ENCODE data around the gene ANGPTL4. TPM values are rescaled to one million over a fixed set of nuclear protein-coding genes. Genes with fewer than 3 reads are reported as not detected.

ANGPTL4 gene
- total and polyA plus RNA-seq, 2 of the 13 experiments (the other 11 are each of a cell fraction or from before 2014, with no cell fraction given): 0.80 to 21.7 TPM

DNA sequence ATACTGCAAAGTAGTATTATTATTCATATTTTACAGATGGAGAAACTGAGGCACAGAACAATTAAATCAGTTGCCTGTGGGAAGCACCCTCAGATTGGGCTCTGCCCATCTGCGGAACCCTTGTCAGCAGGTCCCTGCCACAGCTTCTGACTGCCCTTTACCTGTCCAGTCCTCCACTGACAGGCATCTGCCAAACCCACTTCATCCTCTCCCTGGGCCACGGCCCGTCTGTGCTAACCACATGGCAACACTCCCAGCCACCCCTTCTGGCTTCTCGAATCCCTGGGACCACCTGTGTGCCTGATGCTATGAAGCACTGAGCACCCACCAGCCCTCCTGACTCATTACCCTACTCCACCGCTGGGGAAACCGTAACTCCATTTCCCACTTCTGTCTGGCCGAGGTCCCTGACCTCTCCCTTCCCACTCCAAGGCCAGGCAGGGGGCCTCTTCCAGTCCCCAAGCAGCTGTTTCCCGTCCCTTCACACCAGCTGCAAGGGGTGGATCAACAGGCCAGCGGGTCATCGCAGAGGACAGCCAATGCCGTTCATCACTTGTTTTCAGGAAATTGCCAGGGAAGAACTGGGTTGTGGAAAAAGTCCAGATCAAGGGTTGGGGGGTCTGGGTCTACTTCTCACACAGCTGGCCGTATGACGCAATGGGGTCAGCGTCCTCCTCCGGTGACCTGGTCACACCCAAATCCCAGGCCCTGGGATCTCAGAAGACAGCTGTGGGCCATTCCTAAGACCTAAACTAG, 23.4 kb upstream of the ANGPTL4 start (continued):
- no peak for TF ChIP-seq ZNF326 (CRISPR knock-in tag; IDR thresholded peaks at IDR 0.05; ENCODE audit: borderline replicate concordance)
- TF ChIP-seq, protein P1, sequence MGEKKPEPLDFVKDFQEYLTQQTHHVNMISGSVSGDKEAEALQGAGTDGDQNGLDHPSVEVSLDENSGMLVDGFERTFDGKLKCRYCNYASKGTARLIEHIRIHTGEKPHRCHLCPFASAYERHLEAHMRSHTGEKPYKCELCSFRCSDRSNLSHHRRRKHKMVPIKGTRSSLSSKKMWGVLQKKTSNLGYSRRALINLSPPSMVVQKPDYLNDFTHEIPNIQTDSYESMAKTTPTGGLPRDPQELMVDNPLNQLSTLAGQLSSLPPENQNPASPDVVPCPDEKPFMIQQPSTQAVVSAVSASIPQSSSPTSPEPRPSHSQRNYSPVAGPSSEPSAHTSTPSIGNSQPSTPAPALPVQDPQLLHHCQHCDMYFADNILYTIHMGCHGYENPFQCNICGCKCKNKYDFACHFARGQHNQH (CRISPR knock-in tag; IDR thresholded peaks at IDR 0.05): no peak; the same call in 1 of the 2 replicates
- TF ChIP-seq ZFAT (CRISPR knock-in tag; conservative IDR thresholded peaks at IDR 0.05): no peak
- TF ChIP-seq, protein P2, sequence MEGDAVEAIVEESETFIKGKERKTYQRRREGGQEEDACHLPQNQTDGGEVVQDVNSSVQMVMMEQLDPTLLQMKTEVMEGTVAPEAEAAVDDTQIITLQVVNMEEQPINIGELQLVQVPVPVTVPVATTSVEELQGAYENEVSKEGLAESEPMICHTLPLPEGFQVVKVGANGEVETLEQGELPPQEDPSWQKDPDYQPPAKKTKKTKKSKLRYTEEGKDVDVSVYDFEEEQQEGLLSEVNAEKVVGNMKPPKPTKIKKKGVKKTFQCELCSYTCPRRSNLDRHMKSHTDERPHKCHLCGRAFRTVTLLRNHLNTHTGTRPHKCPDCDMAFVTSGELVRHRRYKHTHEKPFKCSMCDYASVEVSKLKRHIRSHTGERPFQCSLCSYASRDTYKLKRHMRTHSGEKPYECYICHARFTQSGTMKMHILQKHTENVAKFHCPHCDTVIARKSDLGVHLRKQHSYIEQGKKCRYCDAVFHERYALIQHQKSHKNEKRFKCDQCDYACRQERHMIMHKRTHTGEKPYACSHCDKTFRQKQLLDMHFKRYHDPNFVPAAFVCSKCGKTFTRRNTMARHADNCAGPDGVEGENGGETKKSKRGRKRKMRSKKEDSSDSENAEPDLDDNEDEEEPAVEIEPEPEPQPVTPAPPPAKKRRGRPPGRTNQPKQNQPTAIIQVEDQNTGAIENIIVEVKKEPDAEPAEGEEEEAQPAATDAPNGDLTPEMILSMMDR (CRISPR knock-in tag; IDR thresholded peaks at IDR 0.05): peak; percentile 41
- no peak for TF ChIP-seq ZNF83 (CRISPR knock-in tag; IDR thresholded peaks at IDR 0.05; ENCODE audit: borderline replicate concordance)
- TF ChIP-seq FOXA1 (IDR thresholded peaks at IDR 0.05): no peak
- TF ChIP-seq FOXA1 (CRISPR knock-in tag; IDR thresholded peaks at IDR 0.05): no peak
- TF ChIP-seq, protein P3, sequence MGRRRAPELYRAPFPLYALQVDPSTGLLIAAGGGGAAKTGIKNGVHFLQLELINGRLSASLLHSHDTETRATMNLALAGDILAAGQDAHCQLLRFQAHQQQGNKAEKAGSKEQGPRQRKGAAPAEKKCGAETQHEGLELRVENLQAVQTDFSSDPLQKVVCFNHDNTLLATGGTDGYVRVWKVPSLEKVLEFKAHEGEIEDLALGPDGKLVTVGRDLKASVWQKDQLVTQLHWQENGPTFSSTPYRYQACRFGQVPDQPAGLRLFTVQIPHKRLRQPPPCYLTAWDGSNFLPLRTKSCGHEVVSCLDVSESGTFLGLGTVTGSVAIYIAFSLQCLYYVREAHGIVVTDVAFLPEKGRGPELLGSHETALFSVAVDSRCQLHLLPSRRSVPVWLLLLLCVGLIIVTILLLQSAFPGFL (CRISPR knock-in tag; IDR thresholded peaks at IDR 0.05): no peak
- no peak for TF ChIP-seq ZNF225 (CRISPR knock-in tag; IDR thresholded peaks at IDR 0.05)
- TF ChIP-seq ZNF143 (CRISPR knock-in tag; IDR thresholded peaks at IDR 0.05): no peak
- no peak for TF ChIP-seq ZNF235 (CRISPR knock-in tag; IDR thresholded peaks at IDR 0.05; ENCODE audit: borderline replicate concordance)
- TF ChIP-seq ZNF350 (CRISPR knock-in tag; IDR thresholded peaks at IDR 0.05; ENCODE audit: borderline replicate concordance, low read depth): peak; percentile 64; the same call in 1 of the 2 replicates
- TF ChIP-seq, protein P4, sequence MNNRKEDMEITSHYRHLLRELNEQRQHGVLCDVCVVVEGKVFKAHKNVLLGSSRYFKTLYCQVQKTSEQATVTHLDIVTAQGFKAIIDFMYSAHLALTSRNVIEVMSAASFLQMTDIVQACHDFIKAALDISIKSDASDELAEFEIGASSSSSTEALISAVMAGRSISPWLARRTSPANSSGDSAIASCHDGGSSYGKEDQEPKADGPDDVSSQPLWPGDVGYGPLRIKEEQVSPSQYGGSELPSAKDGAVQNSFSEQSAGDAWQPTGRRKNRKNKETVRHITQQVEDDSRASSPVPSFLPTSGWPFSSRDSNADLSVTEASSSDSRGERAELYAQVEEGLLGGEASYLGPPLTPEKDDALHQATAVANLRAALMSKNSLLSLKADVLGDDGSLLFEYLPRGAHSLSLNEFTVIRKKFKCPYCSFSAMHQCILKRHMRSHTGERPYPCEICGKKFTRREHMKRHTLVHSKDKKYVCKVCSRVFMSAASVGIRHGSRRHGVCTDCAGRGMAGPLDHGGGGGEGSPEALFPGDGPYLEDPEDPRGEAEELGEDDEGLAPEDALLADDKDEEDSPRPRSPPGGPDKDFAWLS (CRISPR knock-in tag; IDR thresholded peaks at IDR 0.05; ENCODE audit: borderline replicate concordance): no peak
